Activated CD4-positive, CD25-positive, alpha-beta regulatory T cell (primary cell): ENCODE measurements around the gene PECR.
"Not testable (repeated sequence)": the region's sequence is repeated elsewhere in the genome, so short reads cannot be mapped to it uniquely, and the experiment has no call there.

Experiments
- DNase-seq, 4 experiments: peaks; one replicate each; lab custom pipeline; 2025; lab: John Stamatoyannopoulos, UW

Gene PECR

DNA sequence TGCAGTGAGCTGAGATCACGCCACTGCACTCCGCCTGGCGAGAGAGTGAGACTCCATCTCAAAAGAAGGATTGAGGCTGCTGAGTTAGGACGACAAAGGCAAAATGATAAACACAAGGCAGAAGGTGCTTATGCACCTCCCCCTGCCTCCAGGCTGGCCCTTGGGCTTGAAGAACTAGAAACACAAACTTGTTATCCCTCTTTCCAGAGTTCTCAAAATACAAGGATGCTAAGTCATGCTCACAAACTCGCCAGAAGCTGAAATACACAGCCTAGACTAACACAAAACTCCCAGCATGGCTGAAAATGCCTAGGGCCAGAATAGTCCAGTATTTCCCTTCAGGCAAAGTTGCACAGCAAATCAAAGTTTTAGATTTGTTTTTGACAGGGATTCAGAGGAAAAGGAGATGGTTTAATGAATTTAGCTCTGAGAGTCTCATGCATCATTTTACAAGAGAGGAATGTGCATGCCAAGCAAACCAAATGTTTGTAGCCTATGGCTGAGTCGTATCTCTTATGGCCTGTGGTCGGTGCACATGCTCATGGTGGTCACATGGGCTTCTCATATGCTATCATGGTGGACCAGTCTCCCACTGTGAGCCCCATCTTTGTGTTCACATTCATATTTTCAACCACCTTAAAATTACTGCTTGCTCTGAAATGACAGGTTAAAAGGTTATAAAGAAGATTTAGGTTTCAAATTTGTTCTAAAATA is 52.0 kb downstream of the PECR start:
- no peak for DNase-seq

DNA sequence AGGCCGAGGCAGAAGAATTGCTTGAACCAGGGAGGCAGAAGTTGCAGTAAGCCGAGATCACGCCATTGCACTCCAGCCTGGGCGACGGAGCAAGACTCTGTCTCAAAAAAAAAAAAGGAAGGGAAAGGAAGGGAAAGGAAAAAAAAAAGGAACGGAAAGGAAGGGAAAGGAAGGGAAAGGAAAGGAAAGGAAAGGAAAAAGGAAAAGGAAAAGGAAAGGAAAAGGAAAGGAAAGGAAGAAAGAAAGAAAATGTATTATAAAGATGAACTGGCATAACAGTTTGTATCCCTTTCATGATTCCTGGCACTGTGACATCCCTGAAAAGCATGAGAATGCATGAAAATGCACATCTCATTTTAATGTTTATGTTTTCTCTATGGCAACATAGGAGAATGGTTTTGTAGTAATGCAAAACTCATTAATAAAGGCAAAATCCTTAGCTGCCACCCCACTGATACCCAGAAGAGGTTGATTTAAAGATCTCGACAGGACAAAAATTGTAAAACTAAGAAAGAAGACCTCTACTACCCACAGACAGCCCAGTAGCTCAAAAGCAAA is 56.8 kb downstream of the PECR start:
- DNase-seq, result no peak

DNA sequence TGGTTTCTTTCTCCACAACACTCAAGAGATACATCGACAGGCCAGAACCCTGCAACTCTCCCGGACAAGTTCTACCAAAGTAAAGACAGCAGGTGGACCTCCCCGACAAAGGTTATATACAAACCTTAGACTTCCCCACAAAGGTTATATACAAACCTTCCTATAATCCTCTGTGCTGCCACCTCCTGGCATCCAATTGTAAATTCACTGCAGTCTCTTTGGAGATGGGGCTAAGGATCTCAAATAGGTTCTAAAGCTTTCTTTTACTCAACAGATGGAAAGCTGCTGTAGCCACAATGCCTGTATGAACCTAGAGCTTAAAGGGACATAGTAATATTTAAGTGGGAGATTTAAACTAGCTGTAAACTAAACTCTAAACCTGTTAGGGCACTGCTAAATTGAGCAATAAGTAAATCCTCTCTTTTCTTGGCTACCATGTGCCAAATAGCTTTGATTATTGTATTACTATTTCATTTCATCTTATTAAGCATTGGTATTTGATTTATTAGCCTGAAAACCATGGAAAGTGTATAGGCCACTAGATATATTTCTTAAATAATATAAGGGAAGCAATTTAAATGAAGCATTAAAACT is 58.5 kb downstream of the PECR start:
- DNase-seq, result peak in 2 of 4 experiments; percentile 12

DNA sequence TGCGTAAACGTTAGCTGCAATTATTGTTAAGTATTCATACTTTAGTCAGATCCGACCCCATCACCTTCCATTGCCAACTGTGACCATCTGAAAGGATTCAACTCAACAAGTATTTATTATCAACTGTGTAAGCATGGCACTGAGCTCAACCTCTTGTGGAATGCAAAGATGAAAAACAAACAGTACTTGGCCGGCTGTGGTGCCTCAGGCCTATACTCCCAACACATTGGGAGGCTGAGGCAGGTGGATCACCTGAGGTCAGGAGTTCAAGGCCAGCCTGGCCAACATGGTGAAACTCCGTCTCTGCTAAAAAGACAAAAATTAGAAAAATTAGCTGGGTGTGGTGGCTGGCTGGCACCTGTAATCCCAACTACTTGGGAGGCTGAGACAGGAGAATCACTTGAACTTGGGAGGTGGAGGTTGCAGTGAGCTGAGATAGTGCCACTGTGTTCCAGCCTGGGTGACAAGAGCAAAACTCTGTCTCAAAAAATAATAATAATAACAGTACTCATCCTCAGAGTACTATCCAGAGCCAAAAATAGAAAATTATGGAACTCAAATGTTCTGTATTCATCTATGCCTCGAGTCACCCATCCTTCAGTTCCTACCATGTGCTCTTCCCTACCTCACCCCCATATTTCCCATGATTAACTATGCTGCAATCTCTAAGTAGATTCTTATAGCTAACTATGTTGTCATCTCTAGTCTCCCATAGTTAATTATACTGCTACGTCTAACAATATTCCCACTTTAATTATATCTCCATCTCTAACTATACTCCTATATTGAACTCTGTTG is 59.6 kb downstream of the PECR start:
- no peak for DNase-seq

DNA sequence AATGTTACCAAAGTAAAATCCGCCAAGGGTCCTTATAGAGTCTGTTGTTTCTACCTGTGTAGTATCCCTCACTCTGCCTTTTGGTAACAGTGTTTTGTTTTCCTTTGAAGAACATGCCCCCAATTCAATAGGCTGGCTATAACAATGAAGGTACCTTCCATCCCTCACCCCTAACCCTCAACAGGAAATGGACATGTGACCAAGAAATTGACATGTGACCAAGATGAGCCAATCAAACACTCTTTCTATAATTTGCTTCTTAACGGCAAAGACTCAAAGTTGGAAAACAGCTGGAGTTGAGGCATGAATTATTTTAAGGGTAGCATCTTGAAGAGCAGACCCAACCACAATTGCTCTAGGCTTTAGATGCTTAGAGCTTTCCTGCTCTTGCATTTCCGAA is 62.9 kb downstream of the PECR start:
- no peak for DNase-seq

DNA sequence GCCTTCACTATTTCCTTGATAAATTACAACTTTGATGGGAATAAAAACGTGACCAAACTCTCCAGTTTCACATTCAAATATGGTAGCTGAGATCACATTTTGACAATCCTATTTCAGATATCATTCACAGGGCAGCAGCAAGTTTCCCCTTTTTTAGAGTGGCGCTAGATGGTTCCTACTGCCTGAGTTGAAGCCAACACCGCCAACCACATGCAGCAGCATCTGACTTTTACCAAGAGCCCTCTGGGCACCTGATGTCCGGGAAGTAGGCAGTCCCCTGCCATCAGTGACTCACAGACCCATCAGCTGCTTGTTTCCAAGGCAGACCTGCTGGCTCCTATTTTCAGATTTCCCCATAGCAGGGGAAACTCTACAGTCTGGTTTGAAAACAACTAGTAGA is 64.2 kb downstream of the PECR start:
- DNase-seq, result no peak

DNA sequence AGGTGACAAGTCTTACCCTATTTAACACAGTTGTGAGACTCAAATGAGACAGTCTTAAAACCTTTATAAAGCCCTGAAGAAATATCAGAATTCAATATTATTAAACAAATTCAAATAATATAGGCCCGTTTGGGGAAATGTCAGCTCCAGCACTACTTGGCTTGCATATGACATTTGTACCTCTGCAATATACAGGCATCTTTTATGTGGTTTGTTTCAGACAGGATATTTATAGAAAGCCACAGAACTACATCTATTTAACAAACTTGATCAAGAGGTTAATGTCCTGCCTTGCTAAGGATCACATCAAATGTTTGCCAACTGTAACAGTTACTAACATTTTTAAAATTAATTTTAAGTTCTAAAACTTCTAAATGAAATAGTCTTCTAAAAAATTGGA is 65.0 kb downstream of the PECR start:
- no peak for DNase-seq

DNA sequence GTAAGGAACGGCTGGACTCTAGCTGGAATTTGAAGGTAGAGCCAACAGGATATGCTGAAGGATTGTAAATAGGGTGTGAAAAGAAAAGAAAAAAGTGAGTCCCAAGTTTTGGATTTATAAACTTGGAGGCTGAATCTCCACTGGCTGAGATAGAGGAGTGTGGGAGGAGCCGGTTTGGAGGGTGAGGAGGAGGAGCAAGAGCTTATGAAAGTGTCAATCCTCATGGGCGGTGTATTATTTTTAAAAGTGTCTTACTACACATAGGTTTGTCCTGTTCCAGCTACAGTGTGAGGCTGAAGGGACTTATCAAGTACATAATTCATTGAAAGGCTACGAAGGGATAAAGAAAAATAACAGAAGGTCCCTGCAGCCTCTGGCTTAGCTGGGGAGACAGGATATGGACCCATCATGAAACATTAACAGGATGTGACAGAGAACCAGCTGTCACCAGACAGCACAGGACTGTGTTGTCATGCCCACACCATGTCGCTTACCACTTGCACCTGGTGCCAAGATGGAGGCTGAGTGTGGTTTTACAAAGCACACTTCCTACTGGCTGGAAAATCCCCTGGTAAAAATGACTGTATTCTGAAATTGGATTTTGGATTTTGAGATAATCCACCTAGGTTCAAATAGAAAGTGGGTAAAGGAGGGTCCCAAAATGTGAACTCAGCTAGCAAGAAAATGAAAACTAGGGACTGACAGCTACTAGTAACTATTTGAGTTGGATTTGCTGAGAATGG is 65.7 kb downstream of the PECR start:
- peak in 2 of 4 experiments; percentile 5 to 8 for DNase-seq

DNA sequence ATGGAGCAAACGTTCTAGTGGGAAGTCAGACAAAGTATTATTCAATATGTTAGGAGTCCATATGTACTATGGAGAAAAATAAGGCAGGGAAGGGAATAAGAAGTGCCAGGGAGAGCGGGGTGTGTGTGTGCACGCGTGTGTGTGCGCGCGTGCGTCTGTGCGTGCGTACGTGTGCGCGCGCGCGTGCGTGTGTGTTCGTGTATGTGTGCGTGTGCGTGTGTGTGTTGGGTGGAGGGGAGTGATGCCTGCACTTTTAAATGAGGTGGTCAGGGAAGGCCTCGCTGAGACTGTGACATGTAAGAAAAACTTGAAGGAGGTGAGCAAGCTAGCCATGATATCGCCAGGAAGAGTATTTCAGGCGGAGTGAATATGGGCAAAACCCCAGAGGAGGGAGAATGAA is 66.6 kb downstream of the PECR start:
- DNase-seq, result no peak

DNA sequence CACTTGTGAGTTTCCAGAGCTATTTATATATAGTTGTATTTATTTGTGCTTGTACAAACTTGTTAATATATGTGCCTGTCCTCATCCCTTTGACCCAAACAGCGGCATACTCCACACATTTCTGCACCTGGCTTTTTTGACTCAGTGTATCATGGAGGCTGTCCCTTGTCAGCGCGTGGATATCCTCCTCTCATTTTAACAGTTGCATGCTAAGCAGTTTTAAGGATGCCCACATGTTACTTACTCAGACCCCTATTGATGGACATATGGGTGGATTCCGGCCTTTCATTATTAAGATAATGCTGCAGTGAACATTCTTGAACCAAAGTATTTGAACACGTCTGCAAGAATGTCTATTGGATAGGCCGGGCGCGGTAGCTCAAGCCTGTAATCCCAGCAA is 67.6 kb downstream of the PECR start:
- no peak for DNase-seq

DNA sequence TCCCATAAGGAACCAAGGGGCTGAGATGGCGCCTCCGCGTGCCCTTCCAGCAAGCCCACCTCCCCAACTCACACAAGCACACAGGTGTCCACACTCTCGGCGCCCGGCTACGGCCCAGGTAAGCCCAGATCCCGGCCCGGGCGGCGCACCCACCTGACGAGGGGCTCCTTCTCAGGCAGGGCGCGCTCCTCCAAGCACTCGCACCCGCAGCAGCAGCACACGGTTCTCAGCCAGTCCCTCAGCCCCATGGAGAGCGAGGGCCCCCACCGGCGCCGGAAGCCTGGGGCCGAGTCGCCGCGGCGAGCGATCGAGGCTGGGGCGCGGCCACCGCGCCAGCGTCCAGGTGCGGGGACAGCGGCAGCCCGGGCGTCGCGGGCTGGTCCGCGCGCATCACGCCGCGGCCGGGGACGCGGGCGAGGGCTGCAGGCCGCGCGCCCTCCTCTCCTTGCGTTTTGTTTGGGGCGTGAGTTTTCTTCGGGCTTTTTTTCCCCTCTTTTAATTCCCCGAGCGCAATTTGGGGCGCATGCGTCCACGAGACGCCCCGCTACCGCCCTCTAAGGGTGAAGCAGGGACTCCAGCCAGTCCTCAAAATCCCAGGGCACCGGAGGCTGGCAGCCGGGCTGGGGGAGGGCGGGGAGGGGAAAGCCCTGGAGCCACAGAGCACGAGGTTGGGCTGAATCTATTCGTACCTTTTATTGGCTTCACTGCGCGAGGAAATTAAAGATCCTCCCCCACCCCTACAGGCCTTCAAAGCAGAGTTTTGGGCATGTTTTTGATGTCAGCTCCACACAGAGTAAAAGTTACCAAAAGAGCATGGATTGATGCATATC is 68.3 kb downstream of the PECR start, which contains the start of gene MREG:
MREG (minus strand) TSS at position 472 of the 830 bp plus-strand sequence; CDS start at position 248, 224 bp downstream.
- peak; percentile 57 to 83 (median 66) for DNase-seq

DNA sequence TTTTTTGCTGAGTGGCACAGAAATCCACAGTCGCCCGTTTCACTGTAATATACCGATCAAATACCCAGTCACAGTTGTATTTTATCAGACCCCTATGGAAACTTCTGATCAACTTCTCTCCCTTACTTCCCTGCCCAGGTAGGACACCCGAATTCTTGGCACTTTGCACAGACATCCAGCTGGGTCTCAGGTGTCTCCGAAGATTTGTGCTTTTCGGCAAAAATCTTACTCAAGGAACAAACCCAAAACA is 68.9 kb downstream of the PECR start:
- DNase-seq, result no peak

DNA sequence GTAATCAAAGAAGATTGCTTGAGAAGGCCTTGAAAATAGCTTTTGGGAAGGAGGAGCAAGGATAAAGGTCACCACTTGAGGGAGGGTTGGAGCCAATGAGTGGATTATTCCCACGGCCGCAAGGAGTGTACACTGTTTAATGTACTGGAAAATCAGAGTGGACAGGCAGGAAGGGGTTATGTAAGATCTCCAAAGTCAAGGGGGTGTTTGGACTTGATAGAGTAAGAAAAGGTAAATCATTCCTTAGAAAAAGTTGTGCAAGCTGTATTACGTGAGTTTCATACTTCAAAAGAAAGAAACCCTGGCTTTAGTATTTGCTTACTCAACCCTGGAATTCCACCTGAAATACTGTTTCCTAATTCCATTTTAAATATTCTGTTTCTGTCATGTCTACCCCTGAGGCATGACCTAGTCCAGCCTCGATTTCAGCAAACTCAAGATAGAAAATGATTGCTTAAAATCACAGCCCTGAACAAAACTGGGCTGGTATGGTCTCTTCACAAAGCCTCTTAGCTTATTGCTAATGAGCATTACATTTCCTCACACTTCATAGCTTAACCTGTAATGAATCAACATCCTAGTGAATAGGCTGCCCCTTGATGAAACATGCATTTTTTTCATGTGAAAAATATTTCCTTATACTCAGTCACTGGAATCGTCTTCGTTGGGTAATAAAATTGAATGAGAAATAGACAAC is 69.3 kb downstream of the PECR start:
- DNase-seq, result no peak

DNA sequence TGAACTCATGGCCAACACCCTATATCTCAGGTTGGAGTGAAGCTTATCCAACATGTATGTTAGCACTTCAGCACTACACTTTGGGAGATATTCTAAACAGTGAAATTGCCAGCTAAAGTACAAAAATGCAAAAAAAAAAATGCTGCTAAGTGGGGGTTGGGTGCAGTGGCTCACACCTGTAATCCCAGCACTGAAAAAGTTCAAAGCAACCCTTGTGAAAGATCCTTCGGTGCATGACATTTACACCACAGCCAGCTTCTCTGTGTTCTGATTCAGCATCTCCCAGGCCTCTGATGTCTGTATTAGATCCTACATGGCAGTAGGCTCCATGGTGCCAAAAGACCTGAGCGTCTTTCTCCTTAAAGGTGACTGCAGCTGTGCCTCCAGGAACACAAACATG is 72.4 kb downstream of the PECR start:
- DNase-seq, result not testable (repeated sequence)

DNA sequence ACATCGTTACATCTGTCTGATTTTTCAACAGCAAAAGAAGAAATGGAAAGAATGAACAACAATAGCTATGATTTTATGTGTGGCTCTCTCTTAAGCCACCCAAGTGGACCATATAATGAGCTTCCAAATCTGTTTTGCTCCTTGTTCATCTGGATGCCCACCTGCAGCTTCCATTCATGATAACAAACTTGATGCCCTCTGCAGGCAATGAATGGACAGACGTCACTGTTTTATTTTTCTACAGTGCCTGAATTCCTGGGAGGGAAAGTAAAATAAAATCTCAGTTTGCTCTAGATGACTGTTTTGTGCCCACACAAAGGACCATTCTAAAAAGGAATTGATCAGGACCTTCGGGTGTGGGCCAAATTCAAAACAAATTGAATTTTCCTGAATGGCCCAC is 73.2 kb downstream of the PECR start:
- no peak for DNase-seq

DNA sequence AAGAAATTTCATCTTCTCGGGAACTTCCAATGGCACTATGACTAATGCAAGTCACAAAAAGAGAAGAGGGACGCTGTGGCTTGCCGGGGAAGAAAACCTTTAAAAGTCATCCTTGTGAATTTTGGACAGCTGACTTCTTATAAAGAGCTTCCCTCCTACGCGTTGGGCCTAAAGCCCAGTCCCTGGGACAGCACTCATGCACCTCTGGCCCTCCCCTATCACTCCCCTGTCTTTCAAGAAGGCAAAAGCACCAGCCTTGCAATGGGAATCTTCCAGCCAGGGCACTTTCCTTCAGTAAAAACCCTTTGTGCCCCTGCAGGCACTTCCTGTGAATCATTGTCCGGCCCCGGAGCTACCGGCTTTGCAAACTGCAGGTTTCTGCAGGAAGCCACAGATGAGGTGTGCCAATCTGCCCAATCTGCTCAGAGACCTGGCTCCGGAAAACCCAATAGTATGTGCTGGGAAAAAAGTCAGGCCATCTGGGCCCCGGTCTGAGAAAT is 75.4 kb downstream of the PECR start:
- peak in 2 of 4 experiments; percentile 4 to 7 for DNase-seq

DNA sequence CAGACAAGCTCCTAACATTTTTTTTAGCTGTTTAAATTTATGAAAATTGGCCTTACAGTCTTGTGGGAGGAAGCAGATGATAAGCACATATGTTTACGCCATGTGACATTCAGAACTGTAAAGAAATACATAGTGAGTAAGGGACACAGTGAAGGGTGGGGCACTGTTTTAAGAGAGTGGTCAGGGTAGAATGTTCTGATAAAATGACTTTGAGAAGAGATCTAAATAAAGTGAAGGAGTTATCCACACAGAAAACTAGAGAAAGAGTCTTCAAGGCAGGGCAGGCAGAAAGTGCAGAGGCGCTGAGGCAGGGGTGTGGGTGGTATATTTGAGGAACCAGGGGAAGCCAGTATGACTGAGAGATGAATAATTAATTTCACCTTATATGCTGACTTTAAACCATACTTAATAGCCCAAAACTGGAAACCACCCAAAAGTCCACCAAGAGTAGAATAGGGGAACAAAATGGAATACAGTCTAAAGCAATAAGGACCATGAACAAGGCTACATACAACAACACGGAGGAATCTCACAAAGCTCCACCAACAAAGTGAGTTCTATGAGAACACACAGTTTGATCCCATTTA is 76.8 kb downstream of the PECR start:
- no peak for DNase-seq

DNA sequence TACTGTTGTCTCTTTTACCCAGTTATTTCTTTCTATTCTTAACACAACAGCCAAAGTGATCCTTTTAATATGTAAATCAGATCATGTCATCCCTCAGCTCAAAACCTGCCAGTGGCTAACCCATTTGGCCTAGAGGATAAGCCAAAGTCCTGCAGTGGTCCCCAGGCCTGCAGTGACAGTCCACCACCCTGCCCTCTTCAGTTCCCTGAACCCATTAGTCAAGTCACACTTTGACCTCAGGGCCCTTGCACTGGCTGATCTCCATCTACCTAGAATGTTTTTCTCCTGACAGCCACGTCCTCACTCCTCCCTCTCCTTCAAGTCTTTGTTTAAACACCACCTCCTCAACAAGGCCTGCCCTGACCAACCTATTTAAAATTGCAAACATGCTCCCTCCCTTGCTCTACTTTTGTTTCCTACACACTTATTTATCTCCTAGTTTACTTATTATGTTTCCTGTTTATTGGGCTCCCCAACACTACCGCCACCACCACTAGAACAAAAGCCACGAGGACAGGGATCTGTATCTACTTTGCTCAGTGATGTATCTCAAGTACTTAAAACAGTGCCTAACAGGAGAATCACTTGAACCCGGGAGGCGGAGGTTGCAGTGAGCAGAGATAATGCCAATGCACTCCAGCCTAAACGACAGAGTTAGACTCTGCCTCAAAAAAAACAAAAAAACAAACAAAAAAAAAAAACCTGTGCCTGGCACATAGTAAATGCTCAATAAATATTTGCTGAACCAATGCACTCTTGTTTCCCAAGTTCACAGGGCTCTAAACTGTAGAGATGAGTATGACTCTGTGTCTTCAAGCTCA is 77.5 kb downstream of the PECR start:
- DNase-seq, result no peak

DNA sequence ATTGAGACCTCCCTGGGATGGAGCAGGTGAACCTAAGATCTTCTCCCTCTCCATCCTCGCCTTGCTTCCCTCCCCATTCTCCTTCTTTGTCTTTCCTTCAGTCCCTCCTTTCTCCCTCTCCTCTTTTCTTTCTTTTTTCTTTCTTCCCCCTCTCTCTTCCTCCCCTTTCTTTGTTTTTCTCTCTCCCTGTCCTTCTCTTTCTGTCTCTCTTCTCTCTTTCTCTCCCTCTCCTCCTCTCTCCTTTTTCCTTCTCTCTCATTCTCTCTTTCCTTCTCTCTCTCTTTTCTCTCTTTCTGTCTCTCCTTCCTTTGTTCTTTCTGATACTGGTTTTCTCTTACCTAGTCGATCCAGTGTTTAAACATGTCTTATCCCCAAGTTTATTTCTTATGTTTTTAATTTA is 78.9 kb downstream of the PECR start:
- no peak for DNase-seq
